Panc1 (cell line): ENCODE results near the gene KCNQ1.

Source experiments
- POLR2AphosphoS5 ChIP-seq: IDR thresholded peaks from 2 replicates; pipeline ENCODE4 v1.6.1; 2012; ENCODE audit warnings: mild to moderate bottlenecking, low read depth, low read length, moderate library complexity
- TCF7L2 ChIP-seq: IDR thresholded peaks from 2 replicates; pipeline ENCODE4 v1.6.1; 2011; ENCODE audit warnings: mild to moderate bottlenecking, low read depth, low read length, inconsistent platforms

DNA sequence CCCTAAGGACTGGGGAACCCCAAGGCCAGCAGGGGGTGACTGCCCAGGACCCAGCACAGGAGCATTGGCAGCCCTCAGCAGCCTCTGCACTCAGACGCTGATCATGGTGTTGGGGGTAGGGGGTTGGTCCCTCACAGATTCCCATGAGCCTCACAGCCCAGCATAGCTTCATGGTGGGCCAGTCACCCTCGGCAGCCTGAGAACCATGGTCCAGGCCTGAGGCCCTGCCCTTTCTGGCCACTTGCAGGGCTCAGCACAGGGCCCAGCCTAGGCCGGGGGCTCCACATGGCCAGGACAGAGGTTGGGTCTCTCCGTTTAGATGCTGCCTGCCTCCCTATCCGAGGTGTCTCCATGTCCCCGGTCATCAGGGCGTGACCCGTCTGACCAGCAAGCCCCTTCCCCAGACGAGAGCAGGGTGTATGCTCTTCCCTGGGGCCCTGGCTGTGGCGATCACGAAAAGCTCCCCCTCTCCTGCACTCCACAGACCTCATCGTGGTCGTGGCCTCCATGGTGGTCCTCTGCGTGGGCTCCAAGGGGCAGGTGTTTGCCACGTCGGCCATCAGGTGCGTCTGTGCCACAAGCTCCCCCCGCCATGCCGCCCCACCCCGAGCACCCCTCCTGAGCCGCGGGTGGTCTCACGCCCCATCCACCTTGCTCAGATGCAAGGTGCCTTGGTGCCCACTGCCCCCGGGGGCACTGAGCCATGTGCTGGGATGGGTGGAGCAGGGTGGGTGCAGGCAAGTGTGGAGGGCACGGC, 126.2 kb downstream of the KCNQ1 start:
- TF ChIP-seq TCF7L2 (no peak), POLR2AphosphoS5 (no peak)
